Ishikawa (cell line): ENCODE measurements around the gene MPI.

ENCODE experiments used
- CEBPB ChIP-seq: IDR thresholded peaks from 2 replicates; pipeline ENCODE4 v1.6.1; 2012
- CREB1 ChIP-seq: IDR thresholded peaks from 2 replicates; pipeline ENCODE4 v1.6.1; 2012; ENCODE audit warnings: low read depth
- EP300 ChIP-seq: IDR thresholded peaks from 2 replicates; pipeline ENCODE4 v1.6.1; 2012; ENCODE audit warnings: borderline replicate concordance
- FOXM1 ChIP-seq: IDR thresholded peaks from 2 replicates; pipeline ENCODE4 v1.6.1; 2012; ENCODE audit warnings: low read depth, borderline replicate concordance
- MAX ChIP-seq: IDR thresholded peaks from 2 replicates; pipeline ENCODE4 v1.6.1; 2012
- TAF1 ChIP-seq: IDR thresholded peaks from 2 replicates; pipeline ENCODE4 v1.6.1; 2012; ENCODE audit warnings: low read depth, mild to moderate bottlenecking
- TCF12 ChIP-seq: IDR thresholded peaks from 2 replicates; pipeline ENCODE4 v1.6.1; 2012; ENCODE audit warnings: low read depth
- TEAD4 ChIP-seq: IDR thresholded peaks from 2 replicates; pipeline ENCODE4 v1.6.1; 2012
- USF1 ChIP-seq: IDR thresholded peaks from 2 replicates; pipeline ENCODE4 v1.6.1; 2012
- YY1 ChIP-seq: IDR thresholded peaks from 2 replicates; pipeline ENCODE4 v1.6.1; 2012; ENCODE audit warnings: low read depth
- ZBTB7A ChIP-seq: IDR thresholded peaks from 2 replicates; pipeline ENCODE4 v1.6.1; 2012; ENCODE audit warnings: low read depth

- TF ChIP-seq EP300 (no peak), YY1 (no peak), TAF1 (no peak), ZBTB7A (no peak), FOXM1 (no peak), MAX (no peak), CREB1 (no peak), CEBPB (no peak), USF1 (no peak), TCF12 (no peak), TEAD4 (no peak)
Observed at GRCh38 chr15:74928771-74929198, 38.9 kb downstream of the MPI start.
